Neural cell (in vitro differentiated cells): ENCODE measurements around the gene FHIT. TPM values are rescaled to one million over a fixed set of nuclear protein-coding genes. Genes with fewer than 3 reads are reported as not detected.

Source experiments
- H2AFZ ChIP-seq: fragments of 200-600, 300-800 bp; sonication (generic), shearing (Covaris generic); 2 replicates; pipeline ENCODE4 v1.6.0; 2014; ENCODE audit warnings: low read depth, mild to moderate bottlenecking, antibody characterized with exemption, low read length, moderate library complexity
- H3F3A ChIP-seq: fragments of 200-600 bp; shearing (Covaris generic); 2 replicates; pipeline ENCODE4 v1.6.1; 2016; ENCODE audit warnings: mild to moderate bottlenecking, moderate library complexity, mixed read lengths, antibody characterized with exemption, low read length; ENCODE audit not compliant: insufficient read depth, poor library complexity, severe bottlenecking
- H3K27ac ChIP-seq: fragments of 200-600, 300-800 bp; sonication (generic), shearing (Covaris generic); 2 replicates; pipeline ENCODE4 v1.5.1; 2014; ENCODE audit warnings: mild to moderate bottlenecking, low read length, moderate library complexity
- H3K27me3 ChIP-seq: fragments of 300-800, 200-600 bp; sonication (generic), shearing (Covaris generic); 2 replicates; pipeline ENCODE4 v1.6.0; 2014; ENCODE audit warnings: mild to moderate bottlenecking, low read depth, low read length, moderate library complexity; ENCODE audit not compliant: insufficient read depth
- H3K36me3 ChIP-seq: fragments of 300-800, 200-600 bp; sonication (generic), shearing (Covaris generic); 2 replicates; pipeline ENCODE4 v1.5.1; 2014; ENCODE audit warnings: mild to moderate bottlenecking, antibody characterized with exemption, low read length, moderate library complexity; ENCODE audit not compliant: insufficient read depth
- H3K4me2 ChIP-seq: fragments of 300-800, 200-600 bp; sonication (generic), shearing (Covaris generic); 2 replicates; pipeline ENCODE4 v1.6.0; 2014; ENCODE audit warnings: mild to moderate bottlenecking, low read length
- H3K4me3 ChIP-seq: fragments of 300-800, 200-600 bp; sonication (generic), shearing (Covaris generic); 2 replicates; pipeline ENCODE4 v1.5.1; 2014; ENCODE audit warnings: mild to moderate bottlenecking, low read length, moderate library complexity
- H3K79me2 ChIP-seq: fragments of 200-600 bp; shearing (Covaris generic); replicated peaks from 2 replicates; pipeline ENCODE4 v1.6.0; 2014; ENCODE audit warnings: mild to moderate bottlenecking, low read length, moderate library complexity; ENCODE audit not compliant: insufficient read depth
- H3K9ac ChIP-seq: fragments of 300-800, 200-600 bp; sonication (generic), shearing (Covaris generic); 2 replicates; pipeline ENCODE4 v1.6.1; 2016; ENCODE audit warnings: mild to moderate bottlenecking, low read length, mixed read lengths
- H3K9me2 ChIP-seq: fragments of 200-600 bp; shearing (Covaris generic); 2 replicates; pipeline ENCODE4 v1.6.1; 2016; ENCODE audit warnings: mild to moderate bottlenecking, low read length, mixed read lengths; ENCODE audit not compliant: insufficient read depth
- H3K9me3 ChIP-seq: fragments of 200-600, 300-800 bp; sonication (generic), shearing (Covaris generic); 2 replicates; pipeline ENCODE4 v1.6.1; 2016; ENCODE audit warnings: mild to moderate bottlenecking, mixed run types, low read length, moderate library complexity, mixed read lengths
- H4K20me1 ChIP-seq: fragments of 200-600 bp; shearing (Covaris generic); 2 replicates; pipeline ENCODE4 v1.6.1; 2016; ENCODE audit warnings: mild to moderate bottlenecking, mixed run types; ENCODE audit not compliant: insufficient read depth
- EP300 ChIP-seq: fragments of 450-650 bp; conservative IDR thresholded peaks from 2 replicates; pipeline ENCODE4 v1.6.1; 2014; ENCODE audit warnings: antibody characterized with exemption, mild to moderate bottlenecking, moderate library complexity; ENCODE audit not compliant: poor library complexity, severe bottlenecking
- EZH2 ChIP-seq: fragments of 200-600, 300-800 bp; shearing (Covaris generic), sonication (generic); IDR thresholded peaks from 2 replicates; pipeline ENCODE4 v1.6.1; 2014; ENCODE audit warnings: antibody characterized with exemption, low read length, borderline replicate concordance, mild to moderate bottlenecking; ENCODE audit not compliant: insufficient read depth, poor library complexity, severe bottlenecking
- MXI1 ChIP-seq: fragments of 450-650 bp; conservative IDR thresholded peaks from 2 replicates; pipeline ENCODE4 v1.6.1; 2014; ENCODE audit warnings: antibody characterized with exemption, mild to moderate bottlenecking; ENCODE audit not compliant: poor library complexity, severe bottlenecking
- POLR2AphosphoS5 ChIP-seq: IDR thresholded peaks from 2 replicates; pipeline ENCODE4 v1.6.1; 2012
- RAD21 ChIP-seq: fragments of 450-650 bp; conservative IDR thresholded peaks from 2 replicates; pipeline ENCODE4 v1.6.1; 2014; ENCODE audit warnings: antibody characterized with exemption, mild to moderate bottlenecking, moderate library complexity
- SMC3 ChIP-seq: fragments of 450-650 bp; conservative IDR thresholded peaks from 2 replicates; pipeline ENCODE4 v1.6.1; 2014; ENCODE audit warnings: antibody characterized with exemption, mild to moderate bottlenecking, moderate library complexity; ENCODE audit not compliant: poor library complexity
- TAF1 ChIP-seq: IDR thresholded peaks from 2 replicates; pipeline ENCODE4 v1.6.1; 2012; ENCODE audit warnings: low read depth
- polyA plus RNA-seq: library from polyadenylated mRNA; depleted of rRNA; stranded (reverse); fragments of >200 nt; gene quantifications from 2 replicates; pipeline ENCODE4 v1.2.3, GENCODE V29; 2014
- TF ChIP-seq, protein P1 (sequence below): fragments of 450-650 bp; IDR thresholded peaks from 2 replicates; pipeline ENCODE4 v1.5.1; 2014; ENCODE audit warnings: antibody characterized with exemption, mild to moderate bottlenecking, moderate library complexity; ENCODE audit not compliant: poor library complexity, severe bottlenecking
- TF ChIP-seq, protein P2 (sequence below): IDR thresholded peaks from 2 replicates; pipeline ENCODE4 v1.6.1; 2012; ENCODE audit warnings: borderline replicate concordance

FHIT gene
- polyA plus RNA-seq, 1 donor from 2014 or later, result not detected

DNA sequence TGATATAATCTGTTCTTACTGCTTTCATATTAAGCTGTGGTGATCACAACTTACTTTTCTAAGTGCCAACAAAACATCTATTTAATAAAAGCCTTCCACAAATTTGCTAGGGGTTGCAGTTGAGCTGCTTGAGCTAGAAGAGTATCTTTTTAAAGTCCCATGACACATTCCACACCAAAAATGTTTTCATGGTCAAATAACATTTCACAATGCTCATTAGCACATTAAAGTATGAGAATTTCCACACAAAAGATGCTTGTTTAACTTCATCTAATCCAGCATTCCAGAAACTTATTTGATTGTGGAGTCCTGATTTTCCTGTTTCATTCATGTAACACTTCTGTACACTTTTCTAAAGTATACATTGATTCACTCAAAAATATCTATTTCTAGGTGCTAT lies 1325.3 kb downstream of the FHIT start:
- Histone ChIP-seq H2AFZ (no peak overlapping the region), H3K79me2 (no peaks in the 10 kb centered on the region), H3K4me3 (no peak overlapping the region), H3K27ac (no peak overlapping the region), H4K20me1 (no peaks in the 10 kb centered on the region), H3K9me3 (no peaks in the 10 kb centered on the region), H3F3A (no peaks in the 10 kb centered on the region), H3K9me2 (no peaks in the 10 kb centered on the region), H3K9ac (no peak overlapping the region), H3K27me3 (no peaks in the 10 kb centered on the region), H3K4me2 (no peak overlapping the region), H3K36me3 (no peaks in the 10 kb centered on the region)
- no peak for TF ChIP-seq TAF1
- no peak for TF ChIP-seq SMC3
- no peak for TF ChIP-seq EZH2
- TF ChIP-seq RAD21, result no peak

DNA sequence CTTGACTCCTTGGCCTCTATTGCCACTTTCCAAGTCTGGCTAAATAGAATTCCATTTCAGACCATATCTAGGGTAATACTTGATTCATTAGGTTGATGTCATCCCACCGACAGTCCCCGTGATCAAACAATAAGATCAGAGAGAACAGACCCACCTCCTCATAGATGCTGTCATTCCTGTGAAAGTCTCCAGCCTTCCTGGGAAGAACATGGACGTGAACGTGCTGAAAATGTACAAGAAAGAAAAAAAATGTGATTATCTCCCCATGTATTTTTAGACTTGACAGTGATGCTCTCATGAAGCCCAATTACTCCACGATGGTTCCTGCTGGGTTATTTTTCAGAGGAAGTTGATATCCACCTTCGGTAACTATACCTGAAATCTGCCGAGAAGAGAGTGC lies 1329.1 kb downstream of the FHIT start:
- no peaks in the 10 kb centered on the region for H3K27me3 ChIP-seq
- no peak overlapping the region for H3K4me2 ChIP-seq
- no peaks in the 10 kb centered on the region for H3K79me2 ChIP-seq
- no peak overlapping the region for H3K9ac ChIP-seq
- peak; percentile 81 for TF ChIP-seq EP300
- TF ChIP-seq MXI1, result peak; percentile 16
- TF ChIP-seq, protein P1, sequence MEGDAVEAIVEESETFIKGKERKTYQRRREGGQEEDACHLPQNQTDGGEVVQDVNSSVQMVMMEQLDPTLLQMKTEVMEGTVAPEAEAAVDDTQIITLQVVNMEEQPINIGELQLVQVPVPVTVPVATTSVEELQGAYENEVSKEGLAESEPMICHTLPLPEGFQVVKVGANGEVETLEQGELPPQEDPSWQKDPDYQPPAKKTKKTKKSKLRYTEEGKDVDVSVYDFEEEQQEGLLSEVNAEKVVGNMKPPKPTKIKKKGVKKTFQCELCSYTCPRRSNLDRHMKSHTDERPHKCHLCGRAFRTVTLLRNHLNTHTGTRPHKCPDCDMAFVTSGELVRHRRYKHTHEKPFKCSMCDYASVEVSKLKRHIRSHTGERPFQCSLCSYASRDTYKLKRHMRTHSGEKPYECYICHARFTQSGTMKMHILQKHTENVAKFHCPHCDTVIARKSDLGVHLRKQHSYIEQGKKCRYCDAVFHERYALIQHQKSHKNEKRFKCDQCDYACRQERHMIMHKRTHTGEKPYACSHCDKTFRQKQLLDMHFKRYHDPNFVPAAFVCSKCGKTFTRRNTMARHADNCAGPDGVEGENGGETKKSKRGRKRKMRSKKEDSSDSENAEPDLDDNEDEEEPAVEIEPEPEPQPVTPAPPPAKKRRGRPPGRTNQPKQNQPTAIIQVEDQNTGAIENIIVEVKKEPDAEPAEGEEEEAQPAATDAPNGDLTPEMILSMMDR, result no peak
- peak; percentile 74 for TF ChIP-seq POLR2AphosphoS5
- TF ChIP-seq, protein P2, sequence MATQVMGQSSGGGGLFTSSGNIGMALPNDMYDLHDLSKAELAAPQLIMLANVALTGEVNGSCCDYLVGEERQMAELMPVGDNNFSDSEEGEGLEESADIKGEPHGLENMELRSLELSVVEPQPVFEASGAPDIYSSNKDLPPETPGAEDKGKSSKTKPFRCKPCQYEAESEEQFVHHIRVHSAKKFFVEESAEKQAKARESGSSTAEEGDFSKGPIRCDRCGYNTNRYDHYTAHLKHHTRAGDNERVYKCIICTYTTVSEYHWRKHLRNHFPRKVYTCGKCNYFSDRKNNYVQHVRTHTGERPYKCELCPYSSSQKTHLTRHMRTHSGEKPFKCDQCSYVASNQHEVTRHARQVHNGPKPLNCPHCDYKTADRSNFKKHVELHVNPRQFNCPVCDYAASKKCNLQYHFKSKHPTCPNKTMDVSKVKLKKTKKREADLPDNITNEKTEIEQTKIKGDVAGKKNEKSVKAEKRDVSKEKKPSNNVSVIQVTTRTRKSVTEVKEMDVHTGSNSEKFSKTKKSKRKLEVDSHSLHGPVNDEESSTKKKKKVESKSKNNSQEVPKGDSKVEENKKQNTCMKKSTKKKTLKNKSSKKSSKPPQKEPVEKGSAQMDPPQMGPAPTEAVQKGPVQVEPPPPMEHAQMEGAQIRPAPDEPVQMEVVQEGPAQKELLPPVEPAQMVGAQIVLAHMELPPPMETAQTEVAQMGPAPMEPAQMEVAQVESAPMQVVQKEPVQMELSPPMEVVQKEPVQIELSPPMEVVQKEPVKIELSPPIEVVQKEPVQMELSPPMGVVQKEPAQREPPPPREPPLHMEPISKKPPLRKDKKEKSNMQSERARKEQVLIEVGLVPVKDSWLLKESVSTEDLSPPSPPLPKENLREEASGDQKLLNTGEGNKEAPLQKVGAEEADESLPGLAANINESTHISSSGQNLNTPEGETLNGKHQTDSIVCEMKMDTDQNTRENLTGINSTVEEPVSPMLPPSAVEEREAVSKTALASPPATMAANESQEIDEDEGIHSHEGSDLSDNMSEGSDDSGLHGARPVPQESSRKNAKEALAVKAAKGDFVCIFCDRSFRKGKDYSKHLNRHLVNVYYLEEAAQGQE, result peak; percentile 88
- peak; percentile 26 for TF ChIP-seq RAD21
- TF ChIP-seq EZH2, result no peak
- no peak for TF ChIP-seq SMC3
- TF ChIP-seq TAF1, result no peak
- H3K36me3 ChIP-seq, result no peaks in the 10 kb centered on the region
- no peaks in the 10 kb centered on the region for H3F3A ChIP-seq
- H4K20me1 ChIP-seq, result no peaks in the 10 kb centered on the region
- no peaks in the 10 kb centered on the region for H3K9me3 ChIP-seq
- H2AFZ ChIP-seq, result no peak overlapping the region
- peak overlapping the region; percentile 62 for H3K27ac ChIP-seq
- H3K4me3 ChIP-seq, result peak overlapping the region; percentile 24
- no peaks in the 10 kb centered on the region for H3K9me2 ChIP-seq

DNA sequence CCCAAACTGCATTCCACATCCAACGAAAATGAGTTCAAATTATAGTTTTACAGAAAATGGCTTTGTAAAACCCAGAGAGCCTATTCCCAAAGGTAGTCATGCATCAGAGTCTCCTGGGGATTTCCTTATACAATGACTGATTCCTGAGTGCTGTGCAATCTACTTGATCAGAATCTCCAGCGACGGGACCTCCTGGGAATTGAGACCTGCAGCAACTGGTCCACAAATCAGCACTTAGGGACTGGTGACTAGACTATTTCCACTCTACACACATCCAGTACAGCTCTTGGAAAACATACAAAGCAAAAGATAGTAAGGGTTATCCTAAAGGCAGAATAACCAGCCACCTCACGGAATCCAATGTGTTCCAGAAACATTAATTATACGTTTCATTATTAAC lies 1330.4 kb downstream of the FHIT start:
- no peaks in the 10 kb centered on the region for H4K20me1 ChIP-seq
- H3K36me3 ChIP-seq, result no peaks in the 10 kb centered on the region
- H3F3A ChIP-seq, result no peaks in the 10 kb centered on the region
- no peak overlapping the region for H2AFZ ChIP-seq
- no peak for TF ChIP-seq RAD21
- no peak for TF ChIP-seq SMC3
- no peak for TF ChIP-seq EZH2
- TF ChIP-seq EP300, result no peak
- no peak for TF ChIP-seq MXI1
- TF ChIP-seq, protein P1, result no peak
- TF ChIP-seq POLR2AphosphoS5, result no peak
- TF ChIP-seq, protein P2, result no peak
- TF ChIP-seq TAF1, result no peak
- H3K27me3 ChIP-seq, result no peaks in the 10 kb centered on the region
- H3K79me2 ChIP-seq, result no peaks in the 10 kb centered on the region
- no peaks in the 10 kb centered on the region for H3K9me2 ChIP-seq
- no peaks in the 10 kb centered on the region for H3K9me3 ChIP-seq
- no peak overlapping the region for H3K27ac ChIP-seq
- H3K9ac ChIP-seq, result no peak overlapping the region
- H3K4me2 ChIP-seq, result no peak overlapping the region
- H3K4me3 ChIP-seq, result no peak overlapping the region
